GM23338 (cell line): ENCODE results near the gene THADA. TPM values are rescaled to one million over a fixed set of nuclear protein-coding genes. Genes with fewer than 3 reads are reported as not detected.

Experiments used
- ATAC-seq: fragments of 200-7000 bp; cut with Tn5 transposase; 3 replicates; pipeline ENCODE4 v1.9.1; 2020
- DNase-seq: peaks from one replicate; pipeline ENCODE4 v3.0.0-alpha.2; 2015; ENCODE audit warnings: low spot score
- H2AFZ ChIP-seq: fragments of 200-600 bp; sonication (generic); 2 replicates; pipeline ENCODE4 v1.8.0; 2016; ENCODE audit warnings: antibody characterized with exemption, mild to moderate bottlenecking, moderate library complexity
- H3F3A ChIP-seq: fragments of 200-600 bp; sonication (generic); replicated peaks from 2 replicates; pipeline ENCODE4 v1.8.0; 2017; ENCODE audit warnings: antibody characterized with exemption, mixed run types, low read depth
- H3K27ac ChIP-seq: fragments of 200-600 bp; sonication (generic); 2 replicates; pipeline ENCODE4 v1.6.1; 2016; ENCODE audit warnings: low read depth
- H3K27me3 ChIP-seq: fragments of 200-600 bp; sonication (generic); 2 replicates; pipeline ENCODE4 v1.8.0; 2016; ENCODE audit warnings: mild to moderate bottlenecking, mixed run types, moderate library complexity; ENCODE audit not compliant: insufficient read depth
- H3K36me3 ChIP-seq: fragments of 200-600 bp; sonication (generic); 2 replicates; pipeline ENCODE4 v1.8.0; 2016; ENCODE audit warnings: mild to moderate bottlenecking; ENCODE audit not compliant: insufficient read depth
- H3K4me1 ChIP-seq: fragments of 200-600 bp; sonication (generic); 2 replicates; pipeline ENCODE4 v1.8.0; 2016; ENCODE audit warnings: mild to moderate bottlenecking, moderate library complexity; ENCODE audit not compliant: insufficient read depth
- H3K4me2 ChIP-seq: fragments of 200-600 bp; sonication (generic); 2 replicates; pipeline ENCODE4 v1.7.1; 2017; ENCODE audit warnings: mixed run types
- H3K4me3 ChIP-seq: fragments of 200-600 bp; sonication (generic); 2 replicates; pipeline ENCODE4 v1.6.1; 2016; ENCODE audit warnings: mixed run types
- H3K79me2 ChIP-seq: fragments of 200-600 bp; sonication (generic); replicated peaks from 2 replicates; pipeline ENCODE4 v1.8.0; 2017; ENCODE audit warnings: mild to moderate bottlenecking; ENCODE audit not compliant: insufficient read depth
- H3K9me2 ChIP-seq: fragments of 200-600 bp; sonication (generic); 2 replicates; pipeline ENCODE4 v1.8.0; 2017; ENCODE audit not compliant: insufficient read depth
- H4K20me1 ChIP-seq: fragments of 200-600 bp; sonication (generic); replicated peaks from 2 replicates; pipeline ENCODE4 v1.8.0; 2017; ENCODE audit warnings: mild to moderate bottlenecking; ENCODE audit not compliant: insufficient read depth
- H3K27ac Mint-ChIP-seq: 2 replicates; pipeline ENCODE4 v1.8.0; 2020; ENCODE audit warnings: inconsistent platforms, mild to moderate bottlenecking, moderate library complexity, mixed read lengths
- H3K27me3 Mint-ChIP-seq: 3 replicates; pipeline ENCODE4 v1.8.0; 2022; ENCODE audit warnings: low read depth, mild to moderate bottlenecking, moderate library complexity, mixed read lengths, inconsistent platforms; ENCODE audit not compliant: insufficient read depth, poor library complexity
- H3K36me3 Mint-ChIP-seq: 3 replicates; pipeline ENCODE4 v1.8.0; 2021; ENCODE audit warnings: low read depth, mild to moderate bottlenecking, inconsistent platforms, moderate library complexity, mixed read lengths
- H3K4me1 Mint-ChIP-seq: 3 replicates; pipeline ENCODE4 v1.8.0; 2020; ENCODE audit warnings: mild to moderate bottlenecking, inconsistent platforms, mixed read lengths
- H3K4me3 Mint-ChIP-seq: 3 replicates; pipeline ENCODE4 v1.8.0; 2021; ENCODE audit warnings: moderate library complexity, mild to moderate bottlenecking, inconsistent platforms, mixed read lengths
- H3K9me3 Mint-ChIP-seq: 3 replicates; pipeline ENCODE4 v1.8.0; 2020; ENCODE audit warnings: moderate library complexity, mild to moderate bottlenecking, inconsistent platforms, mixed read lengths
- CREB1 ChIP-seq: fragments of 250-450 bp; sonication (Bioruptor Pico); IDR thresholded peaks from 2 replicates; pipeline ENCODE4 v1.5.0; 2020; ENCODE audit warnings: low read depth, mild to moderate bottlenecking, moderate library complexity
- CTCF ChIP-seq, 2 experiments: fragments of 200-600 bp in 1 of 2; sonication (generic) in 1 of 2; conservative IDR thresholded peaks; 2 replicates each; pipeline versions ENCODE4 v1.5.1 to v1.6.1; 2016 to 2017; ENCODE audit warnings: antibody characterized with exemption in 2 of 2, low read depth in 2 of 2, mild to moderate bottlenecking in 2 of 2, moderate library complexity in 1 of 2
- ETS1 ChIP-seq: IDR thresholded peaks from 2 replicates; pipeline ENCODE4 v1.6.1; 2016; ENCODE audit warnings: antibody characterized with exemption
- EZH2 ChIP-seq: fragments of 200-600 bp; sonication (generic); IDR thresholded peaks from one replicate; pipeline ENCODE4 v1.8.0; 2017; ENCODE audit warnings: antibody characterized with exemption, mild to moderate bottlenecking, low read depth; ENCODE audit not compliant: unreplicated experiment
- EZH2phosphoT487 ChIP-seq: fragments of 200-600 bp; sonication (generic); IDR thresholded peaks from one replicate; pipeline ENCODE4 v1.8.1; 2018; ENCODE audit warnings: antibody characterized with exemption; ENCODE audit not compliant: unreplicated experiment
- JUNB ChIP-seq: IDR thresholded peaks from one replicate; pipeline ENCODE4 v1.6.1; 2016; ENCODE audit warnings: antibody characterized with exemption; ENCODE audit not compliant: unreplicated experiment
- NANOG ChIP-seq: IDR thresholded peaks from 2 replicates; pipeline ENCODE4 v1.6.1; 2016; ENCODE audit warnings: antibody characterized with exemption, borderline replicate concordance
- POLR2AphosphoS5 ChIP-seq: IDR thresholded peaks from 2 replicates; pipeline ENCODE4 v1.6.1; 2016; ENCODE audit warnings: antibody characterized with exemption, low read depth
- REST ChIP-seq: IDR thresholded peaks from one replicate; pipeline ENCODE4 v1.6.1; 2018; ENCODE audit warnings: antibody characterized with exemption; ENCODE audit not compliant: unreplicated experiment
- STAT1 ChIP-seq: IDR thresholded peaks from one replicate; pipeline ENCODE4 v1.6.1; 2016; ENCODE audit warnings: antibody characterized with exemption; ENCODE audit not compliant: unreplicated experiment
- ZNF114 ChIP-seq: fragments of 250-450 bp; sonication (Bioruptor Pico); IDR thresholded peaks from 2 replicates; pipeline ENCODE4 v1.5.0; 2020; ENCODE audit warnings: mild to moderate bottlenecking, moderate library complexity
- ZNF331 ChIP-seq: fragments of 250-450 bp; sonication (Bioruptor Pico); IDR thresholded peaks from 2 replicates; pipeline ENCODE4 v1.5.0; 2020; ENCODE audit warnings: low read depth, mild to moderate bottlenecking, moderate library complexity
- ZNF462 ChIP-seq: fragments of 250-450 bp; sonication (Bioruptor Pico); IDR thresholded peaks from 2 replicates; pipeline ENCODE4 v1.5.0; 2020; ENCODE audit warnings: mild to moderate bottlenecking, moderate library complexity
- polyA plus RNA-seq: library from polyadenylated mRNA; unstranded; fragments of >200 nt; fragmentation: Nextera tagmentation; extraction: Ambion mirVana; gene quantifications from 2 replicates; pipeline ENCODE4 v1.2.1, GENCODE V29; 2016
- total RNA-seq: library from RNA; depleted of rRNA; stranded (reverse); fragments of >200 nt; shearing (Covaris generic); gene quantifications from 2 replicates; pipeline ENCODE4 v1.2.3, GENCODE V29; 2014

Gene THADA
- total and polyA plus RNA-seq, 2 experiments from 2014 or later = 17.0 to 30.7 TPM

- Mint-ChIP-seq H3K27me3 (peaks cover 5% of the 10 kb centered on the region), H3K4me3 (no peak overlapping the region), H3K36me3 (no peaks in the 10 kb centered on the region), H3K27ac (no peak overlapping the region), H3K4me1 (peaks cover 28% of the 10 kb centered on the region), H3K9me3 (no peaks in the 10 kb centered on the region)
- ATAC-seq = no peak
- Histone ChIP-seq H4K20me1 (no peaks in the 10 kb centered on the region), H3K79me2 (no peaks in the 10 kb centered on the region), H3K4me2 (no peak overlapping the region), H3F3A (no peaks in the 10 kb centered on the region), H3K4me1 (no peaks in the 10 kb centered on the region), H3K27ac (no peak overlapping the region), H3K9me2 (no peaks in the 10 kb centered on the region), H3K27me3 (no peaks in the 10 kb centered on the region), H3K36me3 (no peaks in the 10 kb centered on the region), H3K4me3 (no peak overlapping the region), H2AFZ (no peak overlapping the region)
- TF ChIP-seq CTCF (conservative IDR thresholded peaks at IDR 0.05; ENCODE audit: low read depth in 2 of 2) = no peak
- TF ChIP-seq JUNB = no peak
- TF ChIP-seq ZNF331 = no peak
- TF ChIP-seq EZH2phosphoT487 = no peak
- no peak for TF ChIP-seq EZH2
- no peak for TF ChIP-seq STAT1
- no peak for TF ChIP-seq ETS1
- no peak for TF ChIP-seq CREB1 (CRISPR knock-in tag)
- no peak for TF ChIP-seq REST
- TF ChIP-seq ZNF114 = no peak
- no peak for TF ChIP-seq ZNF462 (CRISPR knock-in tag)
- no peak for TF ChIP-seq NANOG
- TF ChIP-seq POLR2AphosphoS5 = no peak
- DNase-seq = no peak
Observed at GRCh38 chr2:43273529-43273928, 322.3 kb downstream of the THADA start.
